Measurements from ENCODE around the gene ING4. TPM values are rescaled to one million over a fixed set of nuclear protein-coding genes. Genes with fewer than 3 reads are reported as not detected.

Gene ING4
- total and polyA plus RNA-seq, 5 donors from 2014 or later: 34.6 to 90.6 (median 80.8) TPM

Other genes starting within 250 kb of the ING4 start
- gene CD27, start 218.2 kb downstream of the ING4 start, total RNA-seq: 156 TPM
- gene CD27, start 218.2 kb downstream of the ING4 start, polyA plus RNA-seq: 100 to 1,000 TPM; 547 to 707 (median 641) TPM
- 28.0 TPM for gene TAPBPL, start 211.1 kb downstream of the ING4 start, total RNA-seq
- 10 to 100 TPM; 34.8 to 72.7 (median 46.9) TPM for gene TAPBPL, start 211.1 kb downstream of the ING4 start, polyA plus RNA-seq
- 67.3 TPM for gene VAMP1, start 192.4 kb downstream of the ING4 start, total RNA-seq
- gene VAMP1, start 192.4 kb downstream of the ING4 start, polyA plus RNA-seq: 10 to 100 TPM in 3 of 4 donors, 1 to 10 TPM in 1; 9.8 to 16.1 (median 13.5) TPM
- 40.5 TPM for gene MRPL51, start 169.9 kb downstream of the ING4 start, total RNA-seq
- gene MRPL51, start 169.9 kb downstream of the ING4 start, polyA plus RNA-seq: 100 to 1,000 TPM; 243 to 372 (median 253) TPM
- 32.8 TPM for gene NCAPD2, start 169.0 kb downstream of the ING4 start, total RNA-seq
- gene NCAPD2, start 169.0 kb downstream of the ING4 start, polyA plus RNA-seq: 10 to 100 TPM; 21.5 to 29.1 (median 26.3) TPM
- gene GAPDH, start 128.6 kb downstream of the ING4 start, total RNA-seq: 669 TPM
- 1,000 to 10,000 TPM; 1,962 to 2,973 (median 2,405) TPM for gene GAPDH, start 128.6 kb downstream of the ING4 start, polyA plus RNA-seq
- gene IFFO1, start 107.1 kb downstream of the ING4 start, total RNA-seq: 46.6 TPM
- gene IFFO1, start 107.1 kb downstream of the ING4 start, polyA plus RNA-seq: 10 to 100 TPM in 1 of 4 donors, 1 to 10 TPM in 3; 5.6 to 10.4 (median 8.3) TPM
- gene NOP2, start 94.8 kb downstream of the ING4 start, total RNA-seq: 77.5 TPM
- gene NOP2, start 94.8 kb downstream of the ING4 start, polyA plus RNA-seq: 10 to 100 TPM; 13.2 to 34.0 (median 22.5) TPM
- gene CHD4, start 55.7 kb downstream of the ING4 start, total RNA-seq: 474 TPM
- 10 to 100 TPM; 32.2 to 43.4 (median 38.8) TPM for gene CHD4, start 55.7 kb downstream of the ING4 start, polyA plus RNA-seq
- 7.0 TPM for gene LPAR5, start 27.2 kb downstream of the ING4 start, total RNA-seq
- 10 to 100 TPM in 1 of 4 donors, 1 to 10 TPM in 3; 6.6 to 17.3 (median 8.6) TPM for gene LPAR5, start 27.2 kb downstream of the ING4 start, polyA plus RNA-seq
- gene ACRBP, start 15.7 kb downstream of the ING4 start, total RNA-seq: 13.7 TPM
- under 1 TPM in 1 of 4 donors, not detected in 3; 0.41 TPM for gene ACRBP, start 15.7 kb downstream of the ING4 start, polyA plus RNA-seq
- gene ZNF384, start 26.3 kb upstream of the ING4 start, total RNA-seq: 68.3 TPM
- 10 to 100 TPM; 13.4 to 25.3 (median 19.6) TPM for gene ZNF384, start 26.3 kb upstream of the ING4 start, polyA plus RNA-seq
- gene PIANP, start 37.7 kb upstream of the ING4 start, total RNA-seq: not detected
- gene PIANP, start 37.7 kb upstream of the ING4 start, polyA plus RNA-seq: under 1 TPM in 1 of 4 donors, not detected in 3; 0.13 TPM
- 20.7 TPM for gene COPS7A, start 60.9 kb upstream of the ING4 start, total RNA-seq
- gene COPS7A, start 60.9 kb upstream of the ING4 start, polyA plus RNA-seq: 10 to 100 TPM; 37.8 to 48.4 (median 42.6) TPM
- gene MLF2, start 90.0 kb upstream of the ING4 start, total RNA-seq: 101 TPM
- gene MLF2, start 90.0 kb upstream of the ING4 start, polyA plus RNA-seq: 100 to 1,000 TPM; 104 to 124 (median 114) TPM
- 15.0 TPM for gene PTMS, start 103.2 kb upstream of the ING4 start, total RNA-seq
- gene PTMS, start 103.2 kb upstream of the ING4 start, polyA plus RNA-seq: 1 to 10 TPM; 1.3 to 3.9 (median 2.5) TPM
- 8.2 TPM for gene LAG3, start 109.4 kb upstream of the ING4 start, total RNA-seq
- 10 to 100 TPM in 2 of 4 donors, 1 to 10 TPM in 2; 6.3 to 12.6 (median 11.0) TPM for gene LAG3, start 109.4 kb upstream of the ING4 start, polyA plus RNA-seq
- 224 TPM for gene CD4, start 126.4 kb upstream of the ING4 start, total RNA-seq
- 100 to 1,000 TPM; 312 to 330 (median 324) TPM for gene CD4, start 126.4 kb upstream of the ING4 start, polyA plus RNA-seq
- gene GPR162, start 158.7 kb upstream of the ING4 start, total RNA-seq: not detected
- gene GPR162, start 158.7 kb upstream of the ING4 start, polyA plus RNA-seq: not detected
- 1.4 TPM for gene P3H3, start 165.3 kb upstream of the ING4 start, total RNA-seq
- gene P3H3, start 165.3 kb upstream of the ING4 start, polyA plus RNA-seq: 1 to 10 TPM in 1 of 4 donors, under 1 TPM in 2, not detected in 1; 0.64 to 1.2 (median 1.00) TPM
- gene GNB3, start 177.8 kb upstream of the ING4 start, total RNA-seq: not detected
- gene GNB3, start 177.8 kb upstream of the ING4 start, polyA plus RNA-seq: not detected
- 1.9 TPM for gene CDCA3, start 188.2 kb upstream of the ING4 start, total RNA-seq
- gene CDCA3, start 188.2 kb upstream of the ING4 start, polyA plus RNA-seq: 1 to 10 TPM; 1.7 to 4.0 (median 2.1) TPM
- gene USP5, start 189.0 kb upstream of the ING4 start, total RNA-seq: 63.5 TPM
- gene USP5, start 189.0 kb upstream of the ING4 start, polyA plus RNA-seq: 10 to 100 TPM; 44.4 to 57.0 (median 48.4) TPM
- gene TPI1, start 204.4 kb upstream of the ING4 start, total RNA-seq: 153 TPM
- gene TPI1, start 204.4 kb upstream of the ING4 start, polyA plus RNA-seq: 100 to 1,000 TPM; 493 to 633 (median 527) TPM
- gene SPSB2, start 210.2 kb upstream of the ING4 start, total RNA-seq: 8.2 TPM
- 10 to 100 TPM in 3 of 4 donors, 1 to 10 TPM in 1; 8.0 to 19.2 (median 13.2) TPM for gene SPSB2, start 210.2 kb upstream of the ING4 start, polyA plus RNA-seq
- 6.6 TPM for gene LRRC23, start 241.7 kb upstream of the ING4 start, total RNA-seq
- 1 to 10 TPM; 2.2 to 5.1 (median 4.5) TPM for gene LRRC23, start 241.7 kb upstream of the ING4 start, polyA plus RNA-seq